T1000 (cell line): ENCODE results near the gene TMEM236.

Source experiments
- DNase-seq: peaks from one replicate; lab custom pipeline; 2025; ENCODE audit warnings: mixed read lengths; lab: John Stamatoyannopoulos, UW

The TMEM236 gene

DNA sequence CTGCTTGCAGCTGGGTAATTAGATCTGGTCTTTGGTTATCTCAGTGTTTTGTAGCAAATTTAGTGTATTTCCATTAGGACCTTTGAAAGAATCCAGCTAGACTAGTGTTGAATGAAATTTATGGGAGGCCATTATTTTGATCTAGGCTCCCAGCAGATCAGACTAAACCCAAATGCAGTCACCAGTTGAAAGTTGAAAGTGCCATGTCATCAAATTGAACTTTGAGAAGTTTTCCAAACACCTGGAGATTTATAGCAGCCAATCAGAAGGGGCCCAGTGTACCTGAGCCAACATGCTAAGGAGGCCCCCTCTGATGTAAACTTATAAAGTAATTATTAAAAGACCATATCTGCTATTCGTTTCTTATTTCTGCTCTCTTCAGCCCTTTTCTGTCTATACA is 11.3 kb upstream of the TMEM236 start:
- no peak for DNase-seq

DNA sequence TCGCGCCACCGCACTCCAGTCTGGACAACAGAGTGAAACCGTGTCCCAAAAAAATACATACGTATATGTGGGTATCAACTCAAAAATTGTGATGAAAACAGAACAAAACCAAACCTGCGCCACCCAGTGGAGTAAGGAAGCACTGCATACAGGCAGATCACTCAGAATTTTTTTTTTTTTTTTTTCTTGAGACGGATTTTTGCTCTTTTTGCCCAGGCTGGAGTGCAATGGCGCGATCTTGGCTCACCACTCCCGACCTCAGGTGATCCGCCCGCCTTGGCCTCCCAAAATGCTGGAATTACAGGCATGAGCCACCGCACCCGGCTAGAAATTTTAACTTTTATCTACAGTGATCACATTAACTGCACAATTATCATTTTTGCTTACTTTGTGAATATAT is 9.1 kb upstream of the TMEM236 start:
- no peak for DNase-seq

DNA sequence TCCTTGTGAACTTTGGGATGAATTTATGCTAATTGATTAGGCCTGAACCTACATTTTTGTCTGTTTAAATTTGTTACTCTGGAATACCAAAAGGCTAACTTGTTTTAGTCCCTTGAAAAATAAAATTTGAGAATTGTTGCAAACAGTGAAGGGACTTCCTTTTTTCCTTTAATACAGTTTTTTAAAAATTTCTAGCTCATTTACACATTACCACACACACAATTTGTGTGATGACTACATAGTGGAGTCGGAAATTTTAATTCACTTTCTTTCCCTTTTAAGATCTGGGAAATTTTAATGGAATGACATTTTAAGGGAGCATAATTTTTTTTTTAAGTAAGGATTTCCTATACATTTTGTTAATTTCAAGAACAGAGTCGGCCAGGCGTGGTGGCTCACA is 8.6 kb upstream of the TMEM236 start:
- DNase-seq, result no peak

DNA sequence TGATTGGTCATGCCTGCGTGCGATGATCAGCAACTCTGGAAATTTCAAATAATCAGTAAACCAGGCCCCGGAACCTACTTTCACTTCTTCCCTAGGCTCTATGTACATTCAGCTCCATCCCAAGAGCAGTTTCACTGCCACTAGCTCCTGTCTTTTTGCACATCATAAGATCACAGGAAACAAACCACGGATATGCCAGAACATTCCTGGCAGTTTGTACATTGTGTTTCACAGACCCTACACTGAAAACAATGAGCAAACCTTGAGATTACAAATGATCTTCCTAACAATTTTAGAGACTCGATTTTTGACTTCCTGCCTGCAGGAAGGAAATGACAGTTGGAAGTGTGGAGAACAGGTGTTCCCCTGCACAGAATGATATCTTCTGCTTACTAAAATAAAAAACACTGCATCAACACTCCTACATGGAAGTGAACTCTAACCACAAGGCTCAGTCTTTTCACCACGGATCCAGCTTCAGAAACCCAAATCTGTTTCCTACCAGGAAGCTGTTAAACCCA is 7.6 kb upstream of the TMEM236 start:
- no peak for DNase-seq

DNA sequence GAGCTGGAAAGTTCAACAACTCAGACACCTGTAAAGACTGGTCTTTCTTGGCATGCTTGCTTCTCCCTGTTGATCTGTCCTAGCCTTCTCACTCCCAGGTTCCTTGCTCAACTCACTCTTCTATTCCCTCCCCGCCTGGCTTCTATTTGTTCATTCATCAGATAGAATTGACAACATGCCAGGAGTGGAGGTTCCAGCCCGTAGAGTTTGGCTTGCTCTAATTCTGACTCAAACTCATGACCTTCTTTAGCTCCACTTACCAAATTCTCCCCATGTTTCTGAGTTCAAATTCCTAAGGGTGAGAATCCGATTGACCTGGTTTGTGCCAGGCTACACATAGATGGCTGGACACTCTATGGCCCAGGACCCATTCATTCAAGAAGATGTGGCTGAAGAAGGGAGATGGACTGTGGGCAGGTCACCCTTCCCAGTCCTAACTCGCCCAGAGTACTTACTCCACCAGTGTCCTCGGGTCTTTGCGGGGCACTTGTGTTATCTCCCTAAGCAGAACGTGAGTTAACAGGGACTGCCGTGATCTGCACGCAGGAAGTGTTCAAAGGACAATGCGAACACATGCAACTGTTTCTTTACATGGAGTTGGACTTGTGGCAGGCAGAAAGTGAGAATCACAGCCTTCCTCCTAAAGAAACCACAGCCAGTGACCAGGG is 4.0 kb upstream of the TMEM236 start:
- DNase-seq, result no peak

DNA sequence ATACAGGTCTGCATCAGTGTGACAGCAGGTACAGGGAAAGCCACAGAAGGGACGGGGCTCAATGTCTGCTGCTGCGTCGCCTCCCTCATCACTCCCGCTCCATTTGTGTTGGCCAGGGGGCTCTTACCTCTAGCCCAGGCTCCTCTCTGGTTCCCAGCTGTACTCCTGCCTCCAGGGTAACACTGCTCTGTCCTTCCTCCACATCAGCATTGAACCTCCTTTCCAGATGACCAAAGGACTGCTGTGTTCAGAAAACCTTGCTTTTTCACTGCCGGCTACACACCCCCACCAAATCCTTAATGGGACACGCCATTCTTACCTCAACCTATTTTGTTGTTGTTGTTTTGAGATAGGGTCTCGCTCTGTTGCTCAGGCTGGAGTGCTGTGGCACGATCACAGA is 2.1 kb upstream of the TMEM236 start:
- DNase-seq, result no peak

DNA sequence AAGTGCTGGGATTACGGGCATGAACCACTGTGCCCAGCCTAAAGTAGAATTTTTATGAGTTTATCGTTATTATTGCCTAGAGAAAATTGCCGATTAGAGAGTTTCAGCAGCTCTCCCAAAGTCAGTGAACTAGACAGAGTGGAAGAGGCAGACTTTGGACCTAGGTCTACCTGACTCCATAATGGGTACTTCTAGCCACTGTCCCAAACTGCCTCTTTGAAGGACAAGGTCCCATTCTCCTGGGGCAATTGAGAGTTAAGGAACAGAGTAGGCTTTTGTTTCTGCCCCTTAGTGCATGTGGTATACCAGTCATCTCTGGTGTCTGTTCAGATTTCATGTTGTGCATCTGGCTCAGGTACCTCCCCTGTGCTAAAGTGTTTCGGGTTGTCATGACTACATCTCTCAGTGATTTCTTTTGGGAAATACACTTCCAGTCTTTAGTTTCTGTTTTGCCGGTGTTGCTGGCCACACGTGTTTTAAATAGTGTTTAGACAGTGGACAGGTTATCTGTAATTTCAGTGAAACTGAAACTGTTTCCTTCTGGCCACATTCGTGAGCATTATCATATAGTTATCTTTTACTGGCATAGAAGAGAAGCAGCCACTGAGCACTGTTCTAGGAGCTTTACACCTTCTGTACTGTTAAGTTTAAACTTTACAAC is 4.7 kb downstream of the TMEM236 start:
- no peak for DNase-seq

DNA sequence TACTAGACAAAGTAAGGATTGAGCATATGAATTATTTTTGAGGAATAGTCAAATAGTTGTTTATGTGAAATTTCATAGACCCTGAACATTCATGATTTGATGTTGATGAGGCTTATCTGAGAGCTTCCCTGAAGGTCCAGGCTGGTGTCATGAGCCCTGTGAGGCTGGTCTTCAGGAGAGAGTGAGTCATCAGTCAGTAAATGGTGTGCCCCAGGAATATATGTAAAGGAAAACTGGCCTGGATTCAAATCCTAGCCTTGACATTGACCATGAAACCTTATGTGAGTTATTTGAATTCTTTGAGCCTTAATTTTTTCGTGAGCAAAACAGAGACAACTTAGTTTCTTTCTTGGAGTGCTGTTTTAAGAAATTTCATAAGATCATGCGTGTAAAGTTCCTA is 6.2 kb downstream of the TMEM236 start:
- no peak for DNase-seq

DNA sequence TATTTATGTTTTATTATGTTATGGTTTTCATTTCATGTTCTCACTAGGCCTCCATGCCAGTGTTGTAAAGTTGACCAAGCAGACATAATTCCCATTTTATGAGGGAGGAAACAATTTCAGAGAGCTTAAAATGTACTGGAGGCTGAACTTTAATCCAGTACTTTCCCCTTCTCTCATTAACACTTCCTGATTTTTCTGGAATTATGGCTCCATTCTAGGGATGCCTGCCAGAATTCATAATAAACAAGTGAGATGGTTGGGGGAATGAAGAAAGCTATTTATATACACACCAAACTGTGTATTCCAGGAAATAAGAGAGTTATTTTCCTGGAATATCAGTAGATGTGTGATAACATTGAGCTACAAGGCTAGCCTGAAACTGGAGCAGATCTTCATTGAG is 6.9 kb downstream of the TMEM236 start:
- DNase-seq, result no peak

DNA sequence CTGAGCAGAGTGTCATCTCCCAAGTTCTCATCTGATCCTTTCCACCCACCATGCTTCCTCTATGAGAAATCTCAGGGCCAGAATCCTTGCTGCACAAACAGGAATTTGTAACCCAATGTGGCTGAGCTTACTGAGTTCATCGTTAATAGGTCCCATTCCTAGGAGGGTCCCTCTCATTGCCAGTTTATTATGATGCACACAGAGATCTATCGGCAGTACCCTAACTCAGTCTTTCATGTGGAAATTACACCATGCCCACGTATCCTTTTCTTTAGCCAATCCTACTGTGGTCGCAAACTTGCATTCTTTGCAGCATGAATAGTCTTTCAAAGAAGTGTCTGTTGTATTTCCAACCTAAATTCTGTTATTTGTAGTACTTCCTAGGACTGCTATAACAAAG is 12.1 kb downstream of the TMEM236 start:
- DNase-seq, result no peak

DNA sequence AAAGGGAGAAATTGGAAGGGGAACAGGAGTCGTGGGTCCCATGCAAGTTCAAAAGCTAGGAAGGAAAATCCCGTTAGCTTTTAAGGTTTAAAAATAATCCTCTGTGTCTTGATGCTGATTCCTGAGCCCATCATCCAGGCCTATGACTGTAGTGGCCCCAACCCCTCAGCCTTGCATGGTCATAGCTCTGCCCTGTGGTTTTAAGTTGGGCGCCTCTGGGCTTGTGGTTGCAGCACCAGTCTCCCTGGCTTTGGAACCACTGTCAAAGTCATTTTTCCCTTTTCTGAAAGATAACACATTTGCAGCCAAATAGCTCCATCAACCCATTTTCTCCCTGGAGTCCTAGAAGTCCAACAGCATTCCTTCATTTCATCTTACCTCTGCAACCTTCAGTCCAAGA is 13.6 kb downstream of the TMEM236 start:
- no peak for DNase-seq

DNA sequence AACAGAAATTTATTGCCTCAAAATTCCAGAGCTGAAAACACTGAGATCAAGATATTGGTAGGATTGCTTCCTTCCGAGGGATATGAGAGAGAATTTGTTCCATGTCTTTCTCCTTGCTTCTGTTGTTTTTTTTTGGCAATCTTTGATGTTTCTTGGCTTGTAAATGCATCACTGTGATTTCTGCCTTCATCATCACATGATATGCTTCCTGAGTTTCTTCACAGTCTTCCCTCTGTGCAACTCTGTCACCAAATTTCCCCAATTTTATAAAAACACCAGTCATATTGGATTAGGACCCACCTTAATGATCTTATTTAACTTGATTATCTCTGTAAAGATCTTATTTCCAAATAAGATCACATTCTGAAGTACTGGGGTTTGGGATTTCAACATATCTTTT is 14.7 kb downstream of the TMEM236 start:
- no peak for DNase-seq

DNA sequence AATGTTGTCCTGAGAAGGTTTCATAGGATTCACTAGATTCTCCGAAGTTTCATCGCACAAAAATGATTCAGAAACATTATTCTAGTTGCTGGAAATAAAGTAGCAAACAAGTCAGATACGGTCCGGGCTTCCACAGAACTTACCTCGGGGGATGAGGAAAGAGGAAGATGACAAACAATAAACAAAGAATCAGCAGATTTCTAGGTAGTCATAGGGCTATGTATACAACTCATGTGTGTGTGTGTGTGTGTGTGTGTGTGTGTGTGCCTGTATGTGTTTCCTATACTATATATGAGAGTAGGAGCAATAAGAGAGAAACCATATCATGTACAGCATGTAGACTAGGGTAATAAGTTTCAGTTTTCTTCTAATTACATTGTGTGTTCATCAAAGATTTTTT is 16.5 kb downstream of the TMEM236 start:
- DNase-seq, result no peak

DNA sequence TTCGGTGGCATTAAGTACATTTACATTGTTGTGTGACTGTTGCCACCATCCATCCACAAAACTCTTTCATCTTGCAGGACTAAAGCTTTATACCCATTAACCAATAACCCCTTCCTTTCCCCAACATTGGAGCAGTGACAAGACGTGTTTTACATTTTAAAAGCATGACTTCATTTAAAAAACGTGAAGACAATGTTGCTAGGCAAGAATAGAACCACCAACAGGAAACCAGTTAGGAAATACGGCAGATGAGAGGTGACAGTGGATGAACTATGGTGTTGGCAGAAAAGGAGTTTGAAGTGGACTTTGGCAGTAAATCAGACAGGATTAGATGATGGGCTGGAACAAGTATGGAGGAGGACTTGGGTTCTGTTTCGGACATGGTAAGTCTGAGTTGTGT is 17.0 kb downstream of the TMEM236 start:
- no peak for DNase-seq

DNA sequence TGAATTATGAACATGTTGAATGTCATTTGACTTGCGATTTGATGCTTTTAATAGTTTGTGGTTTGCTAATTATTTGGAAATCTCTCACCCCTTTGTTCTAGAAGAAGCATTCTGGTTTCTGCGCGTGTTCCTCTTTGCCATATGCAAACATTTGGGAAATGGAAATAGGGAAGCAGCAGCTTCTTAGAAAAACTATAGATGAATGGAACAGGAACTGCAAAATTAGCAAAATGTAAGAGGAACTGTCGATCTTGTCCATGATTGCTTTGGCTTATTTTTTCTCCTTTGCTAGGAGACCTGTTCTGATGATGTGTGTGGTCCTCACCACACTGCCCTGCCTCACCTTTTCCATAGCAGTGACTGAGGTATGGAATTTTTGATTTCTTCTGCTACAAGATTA is 19.0 kb downstream of the TMEM236 start:
- no peak for DNase-seq

DNA sequence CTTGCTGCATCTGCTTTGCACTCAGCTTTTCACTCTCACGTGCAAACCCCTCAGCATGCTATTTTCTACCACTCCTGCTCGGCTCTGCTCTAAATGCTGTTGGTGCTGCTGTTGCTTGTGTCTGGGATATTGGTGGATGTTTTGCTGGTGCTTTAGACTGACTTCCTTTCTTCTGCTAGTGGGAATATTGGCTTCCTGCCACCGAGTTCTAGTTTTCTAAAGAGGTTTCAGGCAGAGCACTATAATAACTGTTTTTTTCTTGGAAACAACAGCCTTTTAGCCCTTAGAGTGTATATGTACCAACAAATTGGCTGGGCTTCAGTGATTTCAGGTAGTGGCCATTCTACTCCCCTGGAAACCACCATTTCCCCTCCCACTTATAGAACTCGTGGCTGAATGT is 27.8 kb downstream of the TMEM236 start:
- no peak for DNase-seq

DNA sequence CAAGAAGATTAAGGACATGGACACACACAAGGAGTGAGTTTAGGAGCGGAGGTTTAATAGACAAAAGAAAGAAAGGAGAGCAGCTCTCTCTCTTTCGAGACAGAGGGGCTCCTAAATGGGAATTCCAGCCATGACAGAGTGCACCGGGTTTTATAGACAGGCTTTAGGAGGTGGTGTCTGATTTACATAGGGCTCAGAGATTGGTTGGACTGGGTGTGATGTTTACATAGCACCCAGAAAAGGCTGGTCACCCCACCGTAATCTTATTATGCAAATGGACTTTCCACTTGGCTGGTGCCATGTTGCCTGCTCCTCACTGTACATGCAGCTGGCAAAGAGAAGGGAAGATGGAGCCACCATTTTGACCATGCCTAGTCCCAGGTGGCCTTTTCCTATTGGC is 28.7 kb downstream of the TMEM236 start:
- DNase-seq, result no peak

DNA sequence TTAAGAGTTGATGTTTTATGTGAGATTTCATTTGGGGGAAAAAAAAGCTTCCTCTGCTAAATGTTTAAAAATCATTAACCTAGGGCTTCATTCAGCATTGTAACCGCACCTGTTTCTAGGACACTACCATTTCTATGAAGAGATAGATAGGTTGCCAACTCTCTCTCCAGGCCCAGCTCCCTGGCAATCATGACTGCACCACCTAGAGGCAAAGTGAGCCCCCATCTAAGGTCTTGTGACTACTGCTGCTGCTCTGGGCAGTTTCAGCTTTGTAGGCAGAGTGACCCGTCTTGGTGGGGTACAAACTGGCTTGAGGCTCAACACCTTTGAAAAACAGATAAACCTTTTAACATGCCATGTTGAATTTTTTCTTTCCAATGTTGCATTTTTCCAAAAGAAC is 29.9 kb downstream of the TMEM236 start:
- no peak for DNase-seq

DNA sequence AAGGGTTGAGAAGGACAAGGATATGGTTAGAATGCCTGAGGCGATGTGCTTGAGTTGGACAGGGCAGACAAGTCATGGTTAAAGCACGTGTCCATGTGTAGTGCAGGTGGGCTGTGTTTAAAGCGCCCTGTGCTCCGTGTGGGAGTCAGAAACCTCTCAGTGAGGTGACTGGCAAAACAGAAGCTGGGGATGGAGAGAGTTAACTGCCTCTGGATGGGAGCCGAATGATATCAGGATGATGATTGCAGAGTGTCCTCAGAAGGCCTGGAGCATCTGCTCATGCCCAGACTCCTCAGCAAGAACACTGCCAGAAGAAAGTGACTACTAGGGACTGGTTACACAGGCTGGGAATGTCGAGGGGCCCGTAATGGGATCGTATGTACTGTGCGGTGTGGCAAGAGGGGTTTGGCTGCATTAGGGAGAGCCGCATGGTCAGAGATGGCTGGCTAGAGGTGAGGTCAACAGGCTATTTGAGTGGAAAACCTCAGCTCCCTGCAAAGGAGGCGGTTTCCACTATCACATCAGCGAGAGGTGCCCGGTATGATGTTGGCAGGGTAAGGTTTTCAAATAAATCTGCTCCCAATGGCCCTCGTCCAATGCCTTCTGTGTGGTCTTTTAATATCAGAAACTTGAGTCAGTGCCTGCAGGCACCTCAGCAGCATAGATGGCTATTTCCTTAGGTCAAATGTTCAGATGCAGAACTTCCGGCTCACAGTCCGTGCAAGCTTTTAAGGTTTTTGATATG is 31.1 kb downstream of the TMEM236 start:
- DNase-seq, result no peak

DNA sequence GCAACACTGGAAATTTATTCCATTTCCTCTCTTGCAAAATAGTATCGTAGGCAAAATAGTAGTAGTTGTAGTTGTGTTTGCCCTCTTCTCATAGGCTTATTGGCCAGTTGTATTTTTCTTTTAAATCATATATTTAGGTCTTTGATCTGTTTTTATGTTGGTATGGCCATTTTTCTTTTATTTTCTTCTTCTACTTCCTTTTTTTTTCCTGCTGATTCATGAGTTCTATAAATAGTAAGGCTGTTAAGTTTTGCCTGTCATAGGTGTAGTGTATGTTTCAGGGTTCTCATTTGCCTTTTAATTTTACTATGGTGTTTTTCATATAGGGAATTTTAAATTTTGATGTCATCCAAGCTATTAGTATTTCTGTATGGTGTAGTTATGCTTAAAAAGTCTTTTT is 31.8 kb downstream of the TMEM236 start:
- DNase-seq, result no peak

DNA sequence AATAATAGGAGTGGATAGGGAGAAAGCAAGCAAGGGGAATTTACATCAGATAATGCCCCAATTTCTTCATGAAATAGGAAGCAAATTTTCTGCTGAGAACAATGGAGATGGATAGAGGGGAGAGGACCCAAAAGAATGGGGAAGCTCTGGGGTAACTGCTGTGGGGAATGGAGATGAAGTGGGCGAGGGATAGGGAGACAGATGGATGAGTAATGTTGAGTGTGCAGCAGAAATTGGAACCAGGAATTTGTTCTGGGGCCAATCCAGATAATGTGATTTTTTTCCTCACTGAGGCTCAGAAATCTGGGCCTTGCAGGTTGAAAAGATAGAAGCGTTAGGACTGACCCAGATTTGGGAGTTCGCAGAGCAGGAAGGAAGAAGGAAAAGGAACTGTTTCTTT is 32.7 kb downstream of the TMEM236 start:
- DNase-seq, result no peak

DNA sequence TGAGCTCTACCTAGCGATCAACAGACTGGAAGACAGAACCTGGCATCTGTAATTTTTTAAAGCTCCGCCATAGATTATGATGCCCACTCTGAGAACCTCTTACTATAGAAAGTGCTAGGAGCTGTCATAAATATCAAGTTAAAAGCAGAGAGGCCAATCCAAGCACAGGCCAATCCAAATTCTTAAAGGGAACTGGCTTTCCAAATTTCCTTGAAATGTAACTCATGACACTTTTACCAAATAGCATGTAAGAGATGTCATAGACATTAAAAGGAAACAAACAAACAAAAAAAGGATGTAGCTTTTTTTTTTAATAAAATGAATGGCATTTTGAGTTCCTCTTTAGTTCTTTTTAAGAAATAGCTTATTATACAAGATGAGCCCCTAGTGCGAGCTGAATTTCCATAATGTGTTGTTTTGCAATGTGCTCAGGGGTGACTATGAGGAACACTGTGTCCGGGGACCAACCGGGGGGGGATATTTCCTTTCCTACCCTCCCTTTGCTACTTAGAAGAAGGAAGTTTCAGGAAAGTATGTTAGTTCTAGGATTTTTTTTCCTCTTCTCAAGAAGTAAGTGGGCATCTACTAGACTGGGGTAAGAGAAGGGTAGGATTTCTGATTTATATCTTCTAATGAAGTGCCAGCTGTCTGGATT is 33.4 kb downstream of the TMEM236 start:
- DNase-seq, result no peak
